Peyer's patch (tissue), 4 donors: ENCODE results near the gene MRPL43. TPM values are rescaled to one million over a fixed set of nuclear protein-coding genes. Genes with fewer than 3 reads are reported as not detected.

Experiments
- DNase-seq, 3 donors: peaks; one replicate each; pipeline ENCODE4 v3.0.0-alpha.2; 2017 to 2019
- H3K27ac ChIP-seq, 4 donors: fragments of 200-600 bp; sonication (generic); one replicate each; pipeline ENCODE4 v1.5.1; 2016 to 2019
- H3K27me3 ChIP-seq, 2 donors: fragments of 200-600 bp; sonication (generic); one replicate each; pipeline ENCODE4 v1.5.1; 2019
- H3K36me3 ChIP-seq, 3 donors: fragments of 200-600 bp; sonication (generic); one replicate each; pipeline ENCODE4 v1.5.1; 2016 to 2019
- H3K4me1 ChIP-seq, 4 donors: fragments of 200-600 bp; sonication (generic); one replicate each; pipeline ENCODE4 v1.5.1; 2016 to 2019
- H3K4me3 ChIP-seq, 4 donors: fragments of 200-600 bp; sonication (generic); 1 replicate in 3 of 4; 2 replicates in 1 of 4; pipeline ENCODE4 v1.5.1; 2016 to 2019; ENCODE audit warnings: mild to moderate bottlenecking in 1 of 4
- H3K9me3 ChIP-seq, 4 donors: fragments of 200-600 bp; sonication (generic); one replicate each; pipeline ENCODE4 v1.5.1; 2016 to 2019; ENCODE audit warnings: mild to moderate bottlenecking in 1 of 4
- CTCF ChIP-seq, 6 experiments: fragments of 450-650 bp in 4 of 6; fragments of 200-600 bp in 2 of 6; sonication (generic) in 1 of 6; IDR thresholded peaks; one replicate each; pipeline ENCODE4 v1.5.1; 2017 to 2019; ENCODE audit warnings: antibody characterized with exemption in 6 of 6, mild to moderate bottlenecking in 3 of 6, moderate library complexity in 1 of 6
- POLR2A ChIP-seq, 2 donors: fragments of 450-650 bp; IDR thresholded peaks; one replicate each; pipeline ENCODE4 v1.5.1; 2017; ENCODE audit warnings: antibody characterized with exemption in 2 of 2, mild to moderate bottlenecking in 2 of 2, moderate library complexity in 2 of 2
- total RNA-seq, 4 donors: library from RNA; depleted of rRNA; stranded (reverse); fragments of >200 nt; gene quantifications; one replicate each; pipeline ENCODE4 v1.1.0, GENCODE V29; 2016

Gene MRPL43
- total RNA-seq, 4 donors from 2014 or later = 40.5 to 85.5 (median 61.7) TPM

- peak in 1 of 3 donors; percentile 26 for DNase-seq
- peaks cover 0 to 9% (median 7%) of the 10 kb centered on the region in 4 donors for H3K4me1 ChIP-seq
- H3K4me3 ChIP-seq = no peak overlapping the region
- no peak overlapping the region for H3K27ac ChIP-seq
- TF ChIP-seq POLR2A (IDR thresholded peaks at IDR 0.05) = no peak
- TF ChIP-seq CTCF (IDR thresholded peaks at IDR 0.05) = no peak
- no peaks in the 10 kb centered on the region for H3K36me3 ChIP-seq
- H3K27me3 ChIP-seq = no peaks in the 10 kb centered on the region
- no peaks in the 10 kb centered on the region for H3K9me3 ChIP-seq
These were observed 35.8 kb upstream of the MRPL43 start for GRCh38 chr10:101022967-101023705.

- H3K36me3 ChIP-seq = no peaks in the 10 kb centered on the region
- H3K4me1 ChIP-seq = peaks cover 0 to 9% (median 7%) of the 10 kb centered on the region in 4 donors
- H3K9me3 ChIP-seq = no peaks in the 10 kb centered on the region
- H3K27me3 ChIP-seq = no peaks in the 10 kb centered on the region
- H3K27ac ChIP-seq = no peak overlapping the region
- DNase-seq = no peak
- H3K4me3 ChIP-seq = no peak overlapping the region
- TF ChIP-seq CTCF (IDR thresholded peaks at IDR 0.05) = no peak
These were observed 34.5 kb upstream of the MRPL43 start for GRCh38 chr10:101021692-101022251.

DNA sequence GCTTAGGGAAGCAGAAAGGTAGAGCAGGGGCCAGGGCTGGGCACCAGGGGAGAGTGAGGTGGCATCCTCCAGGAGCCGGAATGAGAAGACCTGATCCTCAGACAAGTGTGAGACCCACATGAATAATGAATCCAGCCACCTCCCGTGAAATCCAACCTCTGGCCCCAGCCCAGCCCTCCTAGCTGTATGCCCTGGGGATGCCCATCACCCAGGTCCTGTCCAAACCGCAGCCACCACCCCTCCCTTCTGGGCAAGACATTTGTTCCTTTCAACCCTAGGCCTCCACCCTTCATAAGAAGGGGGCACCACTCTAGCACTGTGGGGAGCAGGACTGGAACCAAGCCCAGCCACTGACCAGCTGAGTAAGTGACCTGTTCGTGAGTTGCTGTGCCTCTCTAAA lies 33.9 kb upstream of the MRPL43 start:
- peak in 1 of 3 donors; percentile 35 for DNase-seq
- Histone ChIP-seq H3K4me3 (no peak overlapping the region), H3K9me3 (no peaks in the 10 kb centered on the region), H3K27ac (no peak overlapping the region), H3K36me3 (no peaks in the 10 kb centered on the region), H3K27me3 (no peaks in the 10 kb centered on the region), H3K4me1 (peaks cover 0 to 9% (median 7%) of the 10 kb centered on the region in 4 donors)
- TF ChIP-seq POLR2A (IDR thresholded peaks at IDR 0.05) = no peak
- TF ChIP-seq CTCF (IDR thresholded peaks at IDR 0.05) = no peak

- no peaks in the 10 kb centered on the region for H3K27me3 ChIP-seq
- peaks cover 0 to 9% (median 7%) of the 10 kb centered on the region in 4 donors for H3K4me1 ChIP-seq
- no peak for DNase-seq
- no peaks in the 10 kb centered on the region for H3K36me3 ChIP-seq
- H3K9me3 ChIP-seq = no peaks in the 10 kb centered on the region
- TF ChIP-seq POLR2A (IDR thresholded peaks at IDR 0.05) = no peak
- TF ChIP-seq CTCF (IDR thresholded peaks at IDR 0.05) = no peak
- H3K27ac ChIP-seq = no peak overlapping the region
- no peak overlapping the region for H3K4me3 ChIP-seq
These were observed 33.3 kb upstream of the MRPL43 start for GRCh38 chr10:101020427-101021075.

DNA sequence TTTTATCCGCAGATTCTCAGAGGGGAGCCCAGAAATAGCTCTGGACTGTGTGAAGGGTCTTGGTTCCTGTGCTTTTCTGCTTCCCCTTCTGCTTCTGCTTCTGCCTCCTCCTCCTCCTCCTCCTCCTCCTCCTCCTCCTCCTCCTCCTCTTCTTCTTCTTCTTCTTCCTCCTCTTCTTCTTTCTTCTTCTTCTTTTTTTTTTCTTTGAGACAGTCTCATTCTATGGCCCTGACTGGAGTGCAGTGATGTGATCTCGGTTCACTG lies 32.1 kb upstream of the MRPL43 start:
- Histone ChIP-seq H3K27me3 (no peaks in the 10 kb centered on the region), H3K9me3 (no peaks in the 10 kb centered on the region), H3K4me3 (no peak overlapping the region), H3K36me3 (no peaks in the 10 kb centered on the region), H3K4me1 (peaks cover 0 to 9% (median 7%) of the 10 kb centered on the region in 4 donors), H3K27ac (no peak overlapping the region)
- DNase-seq = no peak
- no peak for TF ChIP-seq POLR2A (IDR thresholded peaks at IDR 0.05)
- TF ChIP-seq CTCF (IDR thresholded peaks at IDR 0.05) = no peak
